GM21737 (cell line): Measurements from ENCODE around the gene QTRT2.

Experiments
- ATAC-seq: cut with Tn5 transposase; IDR thresholded peaks from one replicate; pipeline ENCODE4 v1.9.1; 2021; ENCODE audit warnings: mild to moderate bottlenecking, moderate library complexity; ENCODE audit not compliant: unreplicated experiment

QTRT2 gene

GRCh38 chr3:114076711-114077110 is 20.2 kb downstream of the QTRT2 start:
- ATAC-seq: no peak

GRCh38 chr3:114078126-114078525 is 21.6 kb downstream of the QTRT2 start:
- no peak for ATAC-seq

DNA sequence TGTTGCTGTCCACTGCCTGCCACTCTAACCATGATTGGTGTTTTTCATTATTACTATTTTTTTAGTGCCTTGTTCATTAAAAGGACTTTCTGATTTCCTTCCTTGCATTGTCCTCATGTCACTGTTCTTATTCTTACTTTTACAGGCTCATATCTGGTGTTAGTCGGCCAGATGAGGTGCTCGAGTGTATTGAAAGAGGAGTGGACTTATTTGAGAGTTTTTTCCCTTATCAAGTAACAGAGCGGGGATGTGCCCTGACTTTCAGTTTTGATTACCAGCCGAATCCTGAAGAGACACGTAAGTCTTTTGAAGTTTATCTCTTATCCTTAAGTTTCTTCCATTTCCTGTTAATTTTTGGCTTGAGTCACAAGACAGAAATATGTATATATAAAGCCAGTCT is 23.2 kb downstream of the QTRT2 start:
- no peak for ATAC-seq

- no peak for ATAC-seq
These were observed 23.7 kb downstream of the QTRT2 start for GRCh38 chr3:114080201-114080600.

DNA sequence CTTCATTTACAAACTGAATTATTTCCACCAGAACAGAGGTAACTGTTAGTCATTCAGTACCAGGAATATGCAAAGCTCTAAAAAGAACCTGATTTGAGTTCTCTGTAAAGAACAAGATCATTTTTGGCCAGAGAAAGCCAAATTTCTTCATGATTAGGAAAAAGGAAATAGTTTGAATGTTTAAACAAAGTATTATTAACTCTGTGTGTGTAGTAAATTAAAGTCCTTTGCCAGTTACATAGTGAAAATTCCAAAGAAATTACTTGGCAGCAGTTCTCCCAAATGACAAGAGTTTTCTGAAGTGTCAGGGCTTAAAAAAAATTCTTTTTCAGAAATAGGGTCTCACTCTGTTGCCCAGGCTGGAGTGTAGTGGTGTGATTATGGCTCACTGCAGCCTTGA is 24.5 kb downstream of the QTRT2 start:
- ATAC-seq: no peak

GRCh38 chr3:114083112-114083511 is 26.6 kb downstream of the QTRT2 start:
- no peak for ATAC-seq

- no peak for ATAC-seq
These were observed 29.8 kb downstream of the QTRT2 start for GRCh38 chr3:114086356-114086755.

DNA sequence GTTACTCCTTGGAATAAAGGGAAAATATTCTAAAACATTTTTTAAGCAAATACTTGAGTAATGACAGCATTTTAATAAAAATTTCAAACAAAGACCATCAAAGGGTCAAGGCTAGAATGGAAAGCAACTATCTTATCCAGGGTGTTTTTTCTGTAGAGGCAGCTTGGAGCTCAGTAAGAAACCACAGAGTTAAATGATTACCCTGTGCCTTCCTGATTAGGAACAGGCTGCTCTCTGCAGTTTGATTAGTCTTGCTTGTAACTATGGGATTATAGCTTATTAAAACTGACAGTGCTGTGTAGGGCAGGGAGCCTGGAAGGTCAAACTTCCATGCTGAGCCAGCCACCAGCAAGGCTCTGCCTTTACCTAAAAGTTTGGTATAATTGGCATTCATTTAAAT is 33.1 kb downstream of the QTRT2 start:
- no peak for ATAC-seq

- ATAC-seq: no peak
These were observed 35.8 kb downstream of the QTRT2 start for GRCh38 chr3:114092151-114093015.

DNA sequence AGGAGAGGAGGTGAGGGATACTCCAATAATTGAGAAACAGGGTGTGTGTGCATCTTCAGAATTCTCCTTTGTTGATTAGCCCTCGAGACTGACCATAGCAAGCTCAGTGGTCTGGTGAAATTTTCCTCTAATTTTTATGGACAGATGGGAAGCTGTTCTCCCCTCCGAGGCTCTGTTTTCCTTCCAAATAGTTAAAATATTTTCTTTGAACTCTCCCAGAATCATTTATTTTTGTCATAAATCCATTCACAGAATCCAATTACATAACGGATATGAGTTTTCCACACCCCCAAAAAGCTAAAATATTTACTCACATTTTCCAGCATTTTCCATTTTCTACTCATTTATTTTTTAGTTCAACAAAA is 36.5 kb downstream of the QTRT2 start:
- no peak for ATAC-seq

DNA sequence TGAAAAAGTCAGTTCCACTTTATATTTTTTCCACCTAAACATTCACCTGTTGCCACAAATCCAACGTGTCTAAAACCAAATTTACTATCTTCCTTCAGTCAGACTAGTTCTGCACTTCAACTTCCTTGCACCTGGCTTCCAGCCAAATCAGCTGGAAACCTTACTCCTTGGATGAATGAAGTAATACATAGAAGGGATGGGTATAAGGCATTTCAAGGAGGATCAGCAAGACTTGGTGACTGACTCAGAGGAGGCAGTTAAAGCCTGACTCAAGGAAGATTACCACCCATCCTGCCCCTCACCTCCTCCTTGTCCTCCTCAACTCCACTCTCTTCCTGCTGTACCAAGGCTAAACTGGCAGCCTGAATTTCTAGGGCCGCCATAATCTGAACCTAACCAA is 37.1 kb downstream of the QTRT2 start:
- no peak for ATAC-seq

GRCh38 chr3:114095796-114096195 is 39.3 kb downstream of the QTRT2 start:
- no peak for ATAC-seq

DNA sequence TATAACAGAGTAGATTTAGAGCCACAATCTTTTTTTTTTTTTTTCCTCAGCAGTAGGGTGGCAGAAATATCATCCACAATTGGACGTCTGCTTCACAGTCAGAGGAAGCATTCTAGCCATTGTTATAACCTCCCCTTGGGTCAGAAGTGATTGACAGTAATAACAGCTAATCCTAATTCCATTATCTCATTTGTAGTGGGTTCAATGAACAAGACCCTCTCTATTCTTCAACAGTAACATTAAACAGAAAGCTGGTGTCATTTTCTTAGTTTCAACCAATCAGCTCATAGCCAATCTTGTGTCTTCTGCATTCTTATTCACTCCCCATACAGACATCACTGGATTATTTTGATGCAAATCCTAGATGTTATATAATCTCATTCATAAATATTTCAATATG is 44.6 kb downstream of the QTRT2 start:
- no peak for ATAC-seq

- no peak for ATAC-seq
These were observed 46.6 kb downstream of the QTRT2 start for GRCh38 chr3:114103181-114103580.

DNA sequence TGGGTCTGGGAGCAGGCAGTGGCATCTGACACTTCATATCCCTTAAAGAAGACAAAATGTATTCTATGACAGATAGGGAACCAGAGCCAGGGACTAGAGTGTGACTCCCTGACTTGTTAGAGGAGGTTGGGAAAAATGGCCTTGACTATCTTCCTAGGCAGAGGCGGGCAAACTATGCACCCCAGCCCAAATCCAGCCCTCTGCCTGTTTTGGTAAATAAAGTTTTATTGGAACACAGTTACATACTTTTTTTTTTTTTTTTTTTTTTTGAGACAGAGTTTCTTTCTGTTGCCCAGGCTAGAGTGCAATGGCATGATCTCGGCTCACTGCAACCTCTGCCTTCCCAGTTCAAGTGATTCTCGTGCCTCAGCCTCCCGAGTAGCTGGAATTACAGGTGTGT is 47.3 kb downstream of the QTRT2 start:
- ATAC-seq: no peak

- ATAC-seq: no peak
These were observed 47.9 kb downstream of the QTRT2 start for GRCh38 chr3:114104414-114104813.

GRCh38 chr3:114108137-114108536 is 51.6 kb downstream of the QTRT2 start:
- no peak for ATAC-seq

- no peak for ATAC-seq
These were observed 53.9 kb downstream of the QTRT2 start for GRCh38 chr3:114110439-114110838.

- ATAC-seq: no peak
These were observed 54.7 kb downstream of the QTRT2 start for GRCh38 chr3:114111060-114111770.

GRCh38 chr3:114112696-114113095 is 56.2 kb downstream of the QTRT2 start:
- no peak for ATAC-seq

DNA sequence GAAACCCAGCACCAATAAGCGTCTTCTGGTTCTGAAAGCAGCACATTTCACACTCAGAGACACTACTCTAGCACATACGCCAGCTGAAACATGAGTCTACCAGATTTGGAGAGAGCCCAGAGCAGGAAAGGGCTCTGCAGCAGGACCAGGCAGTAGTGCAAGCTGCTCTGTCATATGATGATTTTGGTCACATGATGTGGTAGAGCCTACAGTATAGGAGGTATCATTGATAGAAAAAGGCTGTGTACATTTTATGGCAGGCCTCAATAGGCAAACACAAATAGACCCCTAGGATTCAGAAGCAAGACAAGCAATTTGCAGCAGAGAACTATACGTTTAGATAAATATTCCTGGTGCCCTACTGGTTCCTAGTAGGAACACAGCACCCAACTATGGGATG is 58.2 kb downstream of the QTRT2 start:
- no peak for ATAC-seq

GRCh38 chr3:114115143-114115542 is 58.6 kb downstream of the QTRT2 start:
- ATAC-seq: no peak
